ENCODE results near the gene GNAL. TPM values are rescaled to one million over a fixed set of nuclear protein-coding genes. Genes with fewer than 3 reads are reported as not detected.

The GNAL gene
- total RNA-seq, 1 donor from 2014 or later = 12.0 TPM

DNA sequence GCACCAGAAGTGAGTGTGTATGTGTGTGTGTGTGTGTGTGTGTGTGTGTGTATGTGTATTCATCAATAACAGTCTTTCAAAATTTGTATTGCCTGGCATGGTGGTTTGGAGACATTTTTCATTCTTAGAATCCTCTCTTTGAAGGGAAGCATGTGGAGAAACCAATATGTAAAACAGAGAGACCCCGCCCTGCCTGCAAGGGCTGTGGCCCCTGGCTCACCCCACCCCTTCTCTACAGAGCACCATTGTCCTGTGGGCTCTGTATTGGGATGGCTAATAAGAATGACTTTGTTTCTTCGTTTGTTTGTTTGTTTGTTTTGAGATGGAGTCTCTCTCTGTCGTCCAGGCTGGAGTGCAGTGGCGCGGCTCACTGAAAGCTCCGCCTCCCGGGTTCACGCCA is 65.9 kb downstream of the GNAL start:
- H3K27me3 Mint-ChIP-seq (ENCODE audit: low read depth) = peaks cover 33% of the 10 kb centered on the region
- no peak overlapping the region for H3K27ac Mint-ChIP-seq
- DNase-seq (ENCODE audit: low spot score in 2 of 2, unreplicated experiment in 2 of 2) = no peak
- H3K4me3 Mint-ChIP-seq = no peak overlapping the region
- no peaks in the 10 kb centered on the region for H3K9me3 Mint-ChIP-seq
- TF ChIP-seq CTCF (IDR thresholded peaks at IDR 0.05; ENCODE audit: unreplicated experiment) = no peak
- no peaks in the 10 kb centered on the region for H3K36me3 Mint-ChIP-seq
- H3K4me1 Mint-ChIP-seq = peaks cover 8% of the 10 kb centered on the region

DNA sequence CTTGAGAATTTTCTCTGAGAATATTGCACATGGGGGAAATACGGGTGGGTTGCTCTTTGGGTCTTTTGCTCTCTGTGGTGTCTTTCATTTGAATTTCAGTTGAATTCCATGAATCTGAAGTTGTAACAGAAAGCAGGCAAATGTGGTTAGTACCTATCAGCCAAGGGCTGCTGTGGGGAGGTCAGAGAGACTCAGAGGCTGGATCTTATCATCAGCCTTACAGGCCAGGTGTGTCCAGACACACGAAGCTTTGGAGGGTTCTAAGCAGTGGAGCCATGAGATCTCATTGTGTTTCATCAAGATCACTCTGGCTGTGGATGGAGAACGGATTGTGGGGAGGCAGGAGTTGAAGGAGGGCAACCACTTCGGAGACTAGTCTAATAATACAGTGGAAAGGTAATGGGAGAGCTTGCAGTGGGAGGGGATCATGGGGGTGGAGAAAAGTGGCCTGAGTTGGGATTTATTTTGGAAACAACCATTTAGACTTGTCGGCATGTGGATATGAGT is 68.1 kb downstream of the GNAL start:
- Mint-ChIP-seq H3K36me3 (no peaks in the 10 kb centered on the region), H3K9me3 (no peaks in the 10 kb centered on the region), H3K27me3 (ENCODE audit: low read depth) (peaks cover 16% of the 10 kb centered on the region), H3K4me1 (peaks cover 13% of the 10 kb centered on the region), H3K27ac (no peak overlapping the region), H3K4me3 (no peak overlapping the region)
- no peak for DNase-seq (ENCODE audit: low spot score in 2 of 2, unreplicated experiment in 2 of 2)
- TF ChIP-seq CTCF (IDR thresholded peaks at IDR 0.05; ENCODE audit: unreplicated experiment) = no peak

- Mint-ChIP-seq H3K9me3 (no peaks in the 10 kb centered on the region), H3K4me1 (peaks cover 7% of the 10 kb centered on the region), H3K4me3 (no peak overlapping the region), H3K36me3 (no peaks in the 10 kb centered on the region), H3K27ac (no peak overlapping the region), H3K27me3 (ENCODE audit: low read depth) (peaks cover 2% of the 10 kb centered on the region)
- no peak for DNase-seq (ENCODE audit: low spot score in 2 of 2, unreplicated experiment in 2 of 2)
- TF ChIP-seq CTCF (IDR thresholded peaks at IDR 0.05; ENCODE audit: unreplicated experiment) = no peak
Observed at GRCh38 chr18:11759456-11759855, 70.4 kb downstream of the GNAL start.

- H3K9me3 Mint-ChIP-seq = no peaks in the 10 kb centered on the region
- no peak for DNase-seq (ENCODE audit: low spot score in 2 of 2, unreplicated experiment in 2 of 2)
- no peak overlapping the region for H3K4me3 Mint-ChIP-seq
- no peaks in the 10 kb centered on the region for H3K36me3 Mint-ChIP-seq
- no peaks in the 10 kb centered on the region for H3K27me3 Mint-ChIP-seq (ENCODE audit: low read depth)
- TF ChIP-seq CTCF (IDR thresholded peaks at IDR 0.05; ENCODE audit: unreplicated experiment) = no peak
- no peak overlapping the region for H3K27ac Mint-ChIP-seq
- H3K4me1 Mint-ChIP-seq = peaks cover 7% of the 10 kb centered on the region
Observed at GRCh38 chr18:11760498-11761167, 71.6 kb downstream of the GNAL start.

- Mint-ChIP-seq H3K4me1 (peaks cover 7% of the 10 kb centered on the region), H3K9me3 (no peaks in the 10 kb centered on the region), H3K27ac (peak overlapping the region; percentile 89), H3K36me3 (no peaks in the 10 kb centered on the region), H3K27me3 (ENCODE audit: low read depth) (no peaks in the 10 kb centered on the region), H3K4me3 (no peak overlapping the region)
- DNase-seq (ENCODE audit: low spot score in 2 of 2, unreplicated experiment in 2 of 2) = no peak
- TF ChIP-seq CTCF (IDR thresholded peaks at IDR 0.05; ENCODE audit: unreplicated experiment) = peak; percentile 57
Observed at GRCh38 chr18:11761553-11761952, 72.5 kb downstream of the GNAL start.

Data from mesothelial cell of epicardium (in vitro differentiated cells).